ENCODE measurements around the gene YDJC.

DNA sequence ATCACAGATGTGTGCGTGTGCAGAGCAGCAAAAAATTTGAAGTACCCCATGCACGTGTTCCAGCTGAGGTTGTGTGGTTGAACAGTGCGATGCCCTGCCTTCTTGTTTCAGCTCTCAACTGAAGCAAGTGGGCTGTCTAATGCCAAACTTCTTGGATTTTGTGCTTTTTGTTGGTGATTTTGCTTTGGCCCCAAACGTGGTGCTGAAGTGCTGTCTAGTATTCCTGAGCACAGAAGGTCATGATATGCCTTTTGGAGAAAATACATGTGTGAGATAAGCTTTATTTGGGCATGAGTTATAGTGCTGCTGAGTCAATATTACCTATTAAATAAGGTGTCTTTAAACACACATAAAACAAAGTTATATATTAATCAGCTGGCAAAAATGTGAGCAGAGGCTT lies 14.1 kb downstream of the YDJC start:
- TF ChIP-seq, protein P1, sequence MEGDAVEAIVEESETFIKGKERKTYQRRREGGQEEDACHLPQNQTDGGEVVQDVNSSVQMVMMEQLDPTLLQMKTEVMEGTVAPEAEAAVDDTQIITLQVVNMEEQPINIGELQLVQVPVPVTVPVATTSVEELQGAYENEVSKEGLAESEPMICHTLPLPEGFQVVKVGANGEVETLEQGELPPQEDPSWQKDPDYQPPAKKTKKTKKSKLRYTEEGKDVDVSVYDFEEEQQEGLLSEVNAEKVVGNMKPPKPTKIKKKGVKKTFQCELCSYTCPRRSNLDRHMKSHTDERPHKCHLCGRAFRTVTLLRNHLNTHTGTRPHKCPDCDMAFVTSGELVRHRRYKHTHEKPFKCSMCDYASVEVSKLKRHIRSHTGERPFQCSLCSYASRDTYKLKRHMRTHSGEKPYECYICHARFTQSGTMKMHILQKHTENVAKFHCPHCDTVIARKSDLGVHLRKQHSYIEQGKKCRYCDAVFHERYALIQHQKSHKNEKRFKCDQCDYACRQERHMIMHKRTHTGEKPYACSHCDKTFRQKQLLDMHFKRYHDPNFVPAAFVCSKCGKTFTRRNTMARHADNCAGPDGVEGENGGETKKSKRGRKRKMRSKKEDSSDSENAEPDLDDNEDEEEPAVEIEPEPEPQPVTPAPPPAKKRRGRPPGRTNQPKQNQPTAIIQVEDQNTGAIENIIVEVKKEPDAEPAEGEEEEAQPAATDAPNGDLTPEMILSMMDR (conservative IDR thresholded peaks at IDR 0.05; ENCODE audit: low read depth, low read length), result no peak
- TF ChIP-seq POLR2A (IDR thresholded peaks at IDR 0.05; ENCODE audit: low read depth, low read length) (no peak), RCOR1 (IDR thresholded peaks at IDR 0.05; ENCODE audit: insufficient replicate concordance, low read length) (no peak), MAFK (IDR thresholded peaks at IDR 0.05; ENCODE audit: low read depth, low read length) (no peak), RAD21 (IDR thresholded peaks at IDR 0.05; ENCODE audit: low read length) (no peak), CEBPB (IDR thresholded peaks at IDR 0.05; ENCODE audit: low read depth, low read length) (no peak), MXI1 (IDR thresholded peaks at IDR 0.05; ENCODE audit: borderline replicate concordance, low read depth, low read length) (no peak)

Data from IMR-90 (cell line).